CD14-positive monocyte (primary cell): ENCODE measurements around the gene IGSF9B. TPM values are rescaled to one million over a fixed set of nuclear protein-coding genes. Genes with fewer than 3 reads are reported as not detected.

ENCODE experiments used
- DNase-seq, 3 donors: peaks; one replicate each; pipeline ENCODE4 v3.0.0-alpha.2; 2011 to 2022
- H2AFZ ChIP-seq: 2 replicates; pipeline ENCODE4 v1.6.0; 2012; ENCODE audit warnings: mild to moderate bottlenecking, low read depth, low read length, inconsistent platforms; ENCODE audit not compliant: insufficient read depth, poor library complexity, severe bottlenecking
- H3K27ac ChIP-seq, 2 donors: 1 replicate in 1 of 2; 2 replicates in 1 of 2; pipeline ENCODE4 v1.5.1; 2012 to 2013; ENCODE audit warnings: low read length in 2 of 2, control low read depth in 1 of 2, inconsistent platforms in 1 of 2, low read depth in 1 of 2, mild to moderate bottlenecking in 1 of 2
- H3K27me3 ChIP-seq, 2 donors: one replicate each; pipeline versions ENCODE4 v1.6.0 to v1.6.1; 2011 to 2013; ENCODE audit warnings: low read length in 2 of 2; ENCODE audit not compliant: control insufficient read depth in 2 of 2, insufficient read depth in 2 of 2
- H3K36me3 ChIP-seq, 2 donors: replicated peaks in 1 of 2; 1 replicate in 1 of 2; 2 replicates in 1 of 2; pipeline versions ENCODE4 v1.5.1 to v1.6.1; 2012 to 2013; ENCODE audit warnings: low read length in 2 of 2, control low read depth in 1 of 2, inconsistent platforms in 1 of 2, mild to moderate bottlenecking in 1 of 2; ENCODE audit not compliant: insufficient read depth in 2 of 2, control insufficient read depth in 1 of 2
- H3K4me1 ChIP-seq, 2 donors: 1 replicate in 1 of 2; 2 replicates in 1 of 2; pipeline versions ENCODE4 v1.5.1 to v1.6.1; 2012 to 2013; ENCODE audit warnings: low read length in 2 of 2, control low read depth in 1 of 2, inconsistent platforms in 1 of 2, mild to moderate bottlenecking in 1 of 2, moderate library complexity in 1 of 2; ENCODE audit not compliant: insufficient read depth in 2 of 2, control insufficient read depth in 1 of 2
- H3K4me2 ChIP-seq: replicated peaks from 2 replicates; pipeline ENCODE3; 2012; ENCODE audit warnings: low read length, moderate library complexity, mild to moderate bottlenecking; ENCODE audit not compliant: poor library complexity, severe bottlenecking; ENCODE audit errors: extremely low read depth
- H3K4me3 ChIP-seq, 3 experiments: fragments of 200-600 bp in 1 of 3; sonication (generic) in 1 of 3; replicated peaks in 1 of 3; 1 replicate in 2 of 3; 2 replicates in 1 of 3; pipeline ENCODE4 v1.5.1; 2011 to 2013; ENCODE audit warnings: low read length in 3 of 3, mild to moderate bottlenecking in 3 of 3, control low read depth in 2 of 3, low read depth in 2 of 3, inconsistent platforms in 1 of 3, moderate library complexity in 1 of 3
- H3K79me2 ChIP-seq: 2 replicates; pipeline ENCODE4 v1.6.0; 2012; ENCODE audit warnings: mild to moderate bottlenecking, control low read depth, inconsistent platforms, low read length, moderate library complexity; ENCODE audit not compliant: insufficient read depth
- H3K9ac ChIP-seq: 2 replicates; pipeline ENCODE4 v1.6.0; 2017; ENCODE audit warnings: low read length, mild to moderate bottlenecking; ENCODE audit not compliant: insufficient read depth, poor library complexity, severe bottlenecking
- H3K9me3 ChIP-seq, 2 donors: replicated peaks in 1 of 2; 1 replicate in 1 of 2; 2 replicates in 1 of 2; pipeline versions ENCODE4 v1.5.1 to v1.6.1; 2012 to 2013; ENCODE audit warnings: low read length in 2 of 2, control low read depth in 1 of 2; ENCODE audit not compliant: control insufficient read depth in 1 of 2, insufficient read depth in 1 of 2
- H4K20me1 ChIP-seq: 2 replicates; pipeline ENCODE4 v1.6.0; 2012; ENCODE audit warnings: mild to moderate bottlenecking, low read length, control low read depth, moderate library complexity; ENCODE audit not compliant: insufficient read depth
- H3K27ac Mint-ChIP-seq, 7 donors: one replicate each; pipeline ENCODE4 v1.8.0; 2020; ENCODE audit warnings: mild to moderate bottlenecking in 7 of 7, mixed read lengths in 7 of 7, moderate library complexity in 6 of 7, inconsistent platforms in 2 of 7
- H3K27me3 Mint-ChIP-seq, 3 donors: one replicate each; pipeline ENCODE4 v1.8.0; 2021 to 2022; ENCODE audit warnings: low read depth in 3 of 3, mild to moderate bottlenecking in 3 of 3, mixed read lengths in 3 of 3, moderate library complexity in 3 of 3, inconsistent platforms in 1 of 3
- H3K36me3 Mint-ChIP-seq, 2 donors: one replicate each; pipeline ENCODE4 v1.8.0; 2020; ENCODE audit warnings: mixed read lengths in 2 of 2, inconsistent platforms in 1 of 2, mild to moderate bottlenecking in 1 of 2
- H3K4me1 Mint-ChIP-seq: one replicate; pipeline ENCODE4 v1.8.0; 2020; ENCODE audit warnings: mild to moderate bottlenecking, mixed read lengths
- H3K4me3 Mint-ChIP-seq, 2 donors: one replicate each; pipeline ENCODE4 v1.8.0; 2020; ENCODE audit warnings: mild to moderate bottlenecking in 2 of 2, mixed read lengths in 2 of 2, moderate library complexity in 1 of 2
- H3K9me3 Mint-ChIP-seq, 7 donors: one replicate each; pipeline ENCODE4 v1.8.0; 2020 to 2022; ENCODE audit warnings: mixed read lengths in 7 of 7, mild to moderate bottlenecking in 6 of 7, moderate library complexity in 6 of 7, inconsistent platforms in 2 of 7
- WGBS: methylation state at CpG from one replicate; pipeline ENCODE4 v1.1.5; 2013; ENCODE audit warnings: missing lambda C conversion rate; ENCODE audit not compliant: insufficient coverage; 5-methylcytosine and 5-hydroxymethylcytosine counted together
- intact Hi-C, 2 donors: fragments of 100-400 bp; cut with micrococcal nuclease; formaldehyde crosslinking; loops; one replicate each; pipeline versions ENCODE4 v1.15.0 to v1.15.1; 2023
- polyA plus RNA-seq, 3 donors: library from polyadenylated mRNA; depleted of rRNA in 1 of 3; unstranded in 2 of 3; stranded (reverse) in 1 of 3; fragments of 300-500 nt in 2 of 3; fragments of >200 nt in 1 of 3; fragmentation: Illumina TruSeq in 2 of 3; gene quantifications; 1 replicate in 2 of 3; 2 replicates in 1 of 3; pipeline ENCODE4 v1.2.3, GENCODE V29; 2012 to 2021
- TF ChIP-seq, protein P1 (sequence below): fragments of 200-600 bp; IDR thresholded peaks from one replicate; pipeline ENCODE4 v1.8.0; 2022; ENCODE audit warnings: antibody characterized with exemption, mild to moderate bottlenecking

The IGSF9B gene
- polyA plus RNA-seq, 3 donors = not detected

DNA sequence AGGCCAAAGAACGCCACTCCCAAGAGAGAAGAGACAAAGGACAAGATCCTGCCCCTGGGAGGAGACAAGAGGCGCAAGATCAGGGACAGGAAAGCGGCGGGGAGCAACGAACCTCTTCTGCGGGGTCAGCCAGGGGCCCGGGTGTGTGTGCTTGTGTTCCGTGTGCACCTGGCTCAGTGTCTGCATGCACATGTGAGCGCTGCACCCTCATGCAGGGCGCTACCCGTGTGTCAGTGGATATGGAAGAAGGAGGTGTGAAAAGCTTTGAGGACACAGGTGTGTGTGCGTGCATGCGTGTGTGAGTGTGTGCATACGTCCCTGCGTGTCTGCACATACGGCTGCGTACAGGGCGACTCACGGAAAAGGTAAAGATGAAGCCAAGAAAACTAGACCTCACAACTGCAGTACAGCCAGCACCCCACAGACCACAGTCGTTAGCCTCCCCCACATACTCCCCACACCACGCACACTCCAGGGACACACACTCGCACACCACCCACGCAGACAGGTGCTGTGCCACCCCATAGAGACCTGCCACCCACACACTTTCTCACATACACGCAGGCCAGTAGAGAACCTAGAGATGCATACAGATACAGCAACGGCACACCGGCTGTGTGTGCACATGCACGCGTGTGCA is 11.0 kb upstream of the IGSF9B start:
- H3K4me3 ChIP-seq = no peak overlapping the region
- intact Hi-C loops = no loop called here
- peak overlapping the region in 2 of 7 donors; percentile 15 to 17 for H3K27ac Mint-ChIP-seq

DNA sequence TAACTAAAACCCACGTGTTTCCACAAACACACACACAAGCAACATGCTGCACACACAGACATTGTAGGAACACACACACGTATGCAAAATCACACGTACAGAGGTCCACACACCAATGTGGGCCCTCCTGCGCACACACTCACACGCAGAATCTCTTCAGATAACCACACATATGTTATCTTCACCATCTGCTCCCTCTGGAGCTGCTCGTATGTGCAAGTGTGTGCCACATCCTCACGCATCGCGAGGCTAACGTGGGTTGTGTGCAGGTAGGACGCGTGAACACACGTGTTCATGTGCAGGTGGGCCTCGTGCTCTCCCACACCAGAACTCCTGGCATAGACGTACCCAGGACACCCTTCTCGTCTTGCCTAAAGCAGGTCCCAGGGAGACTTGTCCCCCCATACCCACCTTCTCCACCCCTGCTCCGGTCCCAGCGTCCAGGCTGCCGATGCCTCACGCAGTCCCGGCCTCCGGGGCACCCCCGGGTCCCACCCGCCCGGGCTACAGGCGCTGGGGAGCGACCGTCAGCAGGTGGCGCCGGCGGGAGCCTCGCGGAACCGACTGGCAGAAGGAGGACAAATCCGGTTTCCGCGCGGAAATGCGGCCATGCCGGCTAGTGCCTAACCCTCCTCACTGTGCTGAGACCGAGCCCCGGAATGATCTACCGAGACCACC is 10.3 kb upstream of the IGSF9B start:
- Histone ChIP-seq H2AFZ (no peak overlapping the region), H3K27me3 (peaks cover 0 to 2% of the 10 kb centered on the region in 2 donors), H3K27ac (no peak overlapping the region), H3K4me2 (no peak overlapping the region), H4K20me1 (no peaks in the 10 kb centered on the region), H3K9me3 (no peaks in the 10 kb centered on the region), H3K9ac (no peak overlapping the region), H3K4me1 (no peaks in the 10 kb centered on the region), H3K36me3 (no peaks in the 10 kb centered on the region), H3K4me3 (no peak overlapping the region), H3K79me2 (no peaks in the 10 kb centered on the region)
- intact Hi-C loops = no loop called here
- H3K27me3 Mint-ChIP-seq = peaks cover 13 to 27% (median 19%) of the 10 kb centered on the region in 3 donors
- H3K27ac Mint-ChIP-seq = no peak overlapping the region
- no peaks in the 10 kb centered on the region for H3K36me3 Mint-ChIP-seq
- DNase-seq = no peak
- no peak overlapping the region for H3K4me3 Mint-ChIP-seq
- H3K9me3 Mint-ChIP-seq = peaks cover 0 to 4% (median 0%) of the 10 kb centered on the region in 7 donors
- TF ChIP-seq, protein P1, sequence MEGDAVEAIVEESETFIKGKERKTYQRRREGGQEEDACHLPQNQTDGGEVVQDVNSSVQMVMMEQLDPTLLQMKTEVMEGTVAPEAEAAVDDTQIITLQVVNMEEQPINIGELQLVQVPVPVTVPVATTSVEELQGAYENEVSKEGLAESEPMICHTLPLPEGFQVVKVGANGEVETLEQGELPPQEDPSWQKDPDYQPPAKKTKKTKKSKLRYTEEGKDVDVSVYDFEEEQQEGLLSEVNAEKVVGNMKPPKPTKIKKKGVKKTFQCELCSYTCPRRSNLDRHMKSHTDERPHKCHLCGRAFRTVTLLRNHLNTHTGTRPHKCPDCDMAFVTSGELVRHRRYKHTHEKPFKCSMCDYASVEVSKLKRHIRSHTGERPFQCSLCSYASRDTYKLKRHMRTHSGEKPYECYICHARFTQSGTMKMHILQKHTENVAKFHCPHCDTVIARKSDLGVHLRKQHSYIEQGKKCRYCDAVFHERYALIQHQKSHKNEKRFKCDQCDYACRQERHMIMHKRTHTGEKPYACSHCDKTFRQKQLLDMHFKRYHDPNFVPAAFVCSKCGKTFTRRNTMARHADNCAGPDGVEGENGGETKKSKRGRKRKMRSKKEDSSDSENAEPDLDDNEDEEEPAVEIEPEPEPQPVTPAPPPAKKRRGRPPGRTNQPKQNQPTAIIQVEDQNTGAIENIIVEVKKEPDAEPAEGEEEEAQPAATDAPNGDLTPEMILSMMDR = no peak
- WGBS = 25% methylated on average over 35 of the region's 43 CpGs
- H3K4me1 Mint-ChIP-seq = peaks cover 2% of the 10 kb centered on the region

More for the DNA sequence above, 11.0 kb upstream of the IGSF9B start:
- Histone ChIP-seq H2AFZ (no peak overlapping the region), H3K36me3 (no peaks in the 10 kb centered on the region), H3K4me2 (no peak overlapping the region), H4K20me1 (no peaks in the 10 kb centered on the region), H3K79me2 (no peaks in the 10 kb centered on the region), H3K9me3 (no peaks in the 10 kb centered on the region), H3K9ac (no peak overlapping the region), H3K4me1 (no peaks in the 10 kb centered on the region), H3K27ac (no peak overlapping the region), H3K27me3 (peaks cover 0 to 2% of the 10 kb centered on the region in 2 donors)
- Mint-ChIP-seq H3K9me3 (peaks cover 0 to 4% (median 0%) of the 10 kb centered on the region in 7 donors), H3K4me1 (peaks cover 2% of the 10 kb centered on the region), H3K27me3 (peaks cover 11 to 26% (median 20%) of the 10 kb centered on the region in 3 donors), H3K36me3 (no peaks in the 10 kb centered on the region), H3K4me3 (peak overlapping the region in 1 of 2 donors; percentile 19)
- TF ChIP-seq, protein P1 = no peak
- WGBS = 73% methylated on average over 18 of the region's 28 CpGs
- DNase-seq = no peak
